RPMI8226 (cell line): ENCODE measurements around the gene ARHGAP22.
"Not testable (repeated sequence)": the region's sequence is repeated elsewhere in the genome, so short reads cannot be mapped to it uniquely, and the experiment has no call there.

Experiments used
- DNase-seq: peaks from one replicate; pipeline ENCODE4 v3.0.0-alpha.2; 2015

ARHGAP22 gene

GRCh38 chr10:48445932-48446331 lies 158.9 kb downstream of the ARHGAP22 start:
- no peak for DNase-seq

- DNase-seq = peak; percentile 32
Measured at GRCh38 chr10:48444861-48445841, 159.7 kb downstream of the ARHGAP22 start.

GRCh38 chr10:48444266-48444665 lies 160.6 kb downstream of the ARHGAP22 start:
- DNase-seq = peak; percentile 42

- DNase-seq = no peak
Measured at GRCh38 chr10:48442809-48443177, 162.1 kb downstream of the ARHGAP22 start.

DNA sequence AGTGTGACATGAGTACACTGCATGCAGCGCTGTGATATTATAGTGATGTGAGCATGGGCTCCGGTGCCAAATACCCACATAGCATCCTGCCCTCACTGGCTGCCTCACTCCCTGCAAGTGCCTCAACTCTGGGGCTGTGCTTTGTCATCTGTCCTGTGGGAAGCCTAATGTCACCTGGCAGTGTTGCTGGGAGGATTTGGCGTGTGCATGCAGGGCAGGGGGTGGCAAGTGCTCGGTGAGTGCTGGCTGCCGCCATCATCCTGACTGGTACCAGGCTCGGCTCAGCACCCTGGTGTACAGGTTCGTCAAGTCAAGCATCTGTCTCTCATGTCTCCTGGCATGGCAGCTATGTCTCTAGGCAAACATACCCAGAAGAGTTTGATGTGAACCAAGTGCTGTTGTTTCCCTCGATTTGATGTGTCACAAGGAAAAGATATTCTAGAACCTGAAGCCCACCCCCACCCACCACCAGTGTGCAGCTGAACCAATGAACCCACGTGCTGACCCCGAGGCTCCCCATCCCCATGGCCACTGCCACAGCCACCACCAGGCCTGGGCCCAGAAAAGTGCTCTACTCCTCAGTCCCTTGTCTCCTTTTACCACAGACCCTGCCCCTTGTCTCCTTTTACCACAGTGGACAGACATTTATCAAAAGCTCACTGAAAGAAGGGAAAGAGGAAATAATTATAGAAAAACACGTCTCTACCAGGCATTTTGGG lies 162.6 kb downstream of the ARHGAP22 start:
- no peak for DNase-seq

GRCh38 chr10:48440771-48441170 lies 164.1 kb downstream of the ARHGAP22 start:
- DNase-seq = no peak

GRCh38 chr10:48439581-48440041 lies 165.3 kb downstream of the ARHGAP22 start:
- DNase-seq = no peak

GRCh38 chr10:48439031-48439430 lies 165.8 kb downstream of the ARHGAP22 start:
- DNase-seq = no peak

- DNase-seq = no peak
Measured at GRCh38 chr10:48437546-48437945, 167.3 kb downstream of the ARHGAP22 start.

DNA sequence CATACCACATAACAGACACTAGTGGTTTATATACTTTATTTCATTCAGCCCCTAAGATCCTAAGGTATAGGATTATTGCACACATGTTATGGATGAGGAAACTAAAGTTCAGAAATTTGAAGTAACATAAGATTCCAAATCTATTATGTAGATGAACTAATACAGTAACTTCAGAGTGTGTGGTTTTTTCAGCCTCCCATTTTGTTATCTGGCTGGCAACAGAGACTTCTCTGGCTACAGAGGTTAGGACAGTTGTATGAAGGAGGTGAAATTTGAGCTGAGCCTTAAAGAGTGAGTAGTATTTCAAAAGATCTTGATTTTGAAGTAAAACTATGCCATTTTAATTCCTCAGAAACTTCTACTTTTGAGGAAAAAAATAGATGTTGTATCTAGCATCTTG lies 173.0 kb downstream of the ARHGAP22 start:
- DNase-seq = no peak

GRCh38 chr10:48430402-48430993 lies 174.4 kb downstream of the ARHGAP22 start:
- no peak for DNase-seq

- DNase-seq = no peak
Measured at GRCh38 chr10:48429309-48429708, 175.6 kb downstream of the ARHGAP22 start.

- DNase-seq = no peak
Measured at GRCh38 chr10:48428896-48429295, 176.0 kb downstream of the ARHGAP22 start.

DNA sequence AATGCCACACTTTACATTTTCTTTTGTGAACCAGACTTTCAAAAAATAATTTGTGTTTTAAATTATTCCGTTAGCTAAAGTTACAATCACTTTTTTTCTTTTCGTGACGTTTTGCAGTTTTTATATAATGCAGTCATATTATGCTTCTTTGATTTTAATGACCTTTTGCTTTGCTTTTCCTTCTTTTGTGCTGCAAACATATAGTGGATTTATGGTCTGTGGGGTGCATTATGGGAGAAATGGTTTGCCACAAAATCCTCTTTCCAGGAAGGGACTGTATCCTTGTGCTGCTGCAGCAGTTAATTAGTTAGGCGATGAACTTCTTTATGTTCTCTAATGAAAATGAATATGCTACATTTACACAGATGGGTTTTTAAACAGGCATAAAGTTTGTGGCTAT lies 181.0 kb downstream of the ARHGAP22 start:
- no peak for DNase-seq

- not testable (repeated sequence) for DNase-seq
Measured at GRCh38 chr10:48421862-48422261, 183.0 kb downstream of the ARHGAP22 start.

- DNase-seq = no peak
Measured at GRCh38 chr10:48419714-48420113, 185.2 kb downstream of the ARHGAP22 start.

- DNase-seq = no peak
Measured at GRCh38 chr10:48418189-48418788, 186.6 kb downstream of the ARHGAP22 start.

- no peak for DNase-seq
Measured at GRCh38 chr10:48417374-48417773, 187.5 kb downstream of the ARHGAP22 start.

- no peak for DNase-seq
Measured at GRCh38 chr10:48416584-48417232, 188.2 kb downstream of the ARHGAP22 start.

GRCh38 chr10:48414778-48415177 lies 190.1 kb downstream of the ARHGAP22 start:
- no peak for DNase-seq

GRCh38 chr10:48414160-48414559 lies 190.7 kb downstream of the ARHGAP22 start:
- DNase-seq = no peak

DNA sequence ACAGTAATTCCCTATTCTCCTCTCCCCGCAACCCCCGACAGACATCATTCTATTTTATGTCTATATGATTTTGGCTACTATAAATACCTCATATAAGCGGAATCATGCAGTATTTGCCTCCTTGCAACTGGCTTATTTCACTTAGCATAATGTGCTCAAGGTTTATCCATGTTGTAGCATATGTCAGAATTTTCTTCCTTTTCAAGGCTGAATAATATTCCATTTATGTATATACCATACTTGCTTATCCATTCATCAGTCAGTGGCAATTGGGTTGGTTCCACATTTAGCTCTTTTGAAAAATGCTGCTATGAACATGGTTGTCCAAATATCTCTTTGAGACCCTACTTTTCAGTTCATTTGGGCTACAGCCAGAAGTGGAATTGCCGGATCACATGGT lies 191.9 kb downstream of the ARHGAP22 start:
- no peak for DNase-seq

DNA sequence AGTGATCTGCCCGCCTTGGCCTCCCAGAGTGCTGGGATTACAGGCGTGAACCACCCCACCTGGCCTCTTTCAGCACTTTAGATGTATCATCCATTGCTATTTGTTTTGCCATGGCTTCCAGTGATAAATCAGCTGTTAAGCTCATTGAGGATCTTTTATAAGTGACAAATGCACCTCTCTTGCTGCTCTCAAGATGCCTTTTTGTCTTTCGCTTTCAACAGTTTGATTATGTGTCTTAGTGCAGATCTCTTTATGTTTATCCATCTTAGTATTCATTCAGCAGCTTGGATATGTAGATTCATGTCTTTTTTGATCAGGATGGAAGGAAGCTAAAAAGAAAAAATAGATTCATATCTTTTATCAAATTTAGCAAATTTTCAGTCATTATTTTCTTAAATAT lies 192.8 kb downstream of the ARHGAP22 start:
- no peak for DNase-seq
